ENCODE results near the gene VWC2L.

- TF ChIP-seq EZH2 (optimal IDR thresholded peaks at IDR 0.05; ENCODE audit: low read depth, low read length) (no peak), EZH2phosphoT487 (IDR thresholded peaks at IDR 0.05; ENCODE audit: low read length) (no peak)
- TF ChIP-seq, protein P1, sequence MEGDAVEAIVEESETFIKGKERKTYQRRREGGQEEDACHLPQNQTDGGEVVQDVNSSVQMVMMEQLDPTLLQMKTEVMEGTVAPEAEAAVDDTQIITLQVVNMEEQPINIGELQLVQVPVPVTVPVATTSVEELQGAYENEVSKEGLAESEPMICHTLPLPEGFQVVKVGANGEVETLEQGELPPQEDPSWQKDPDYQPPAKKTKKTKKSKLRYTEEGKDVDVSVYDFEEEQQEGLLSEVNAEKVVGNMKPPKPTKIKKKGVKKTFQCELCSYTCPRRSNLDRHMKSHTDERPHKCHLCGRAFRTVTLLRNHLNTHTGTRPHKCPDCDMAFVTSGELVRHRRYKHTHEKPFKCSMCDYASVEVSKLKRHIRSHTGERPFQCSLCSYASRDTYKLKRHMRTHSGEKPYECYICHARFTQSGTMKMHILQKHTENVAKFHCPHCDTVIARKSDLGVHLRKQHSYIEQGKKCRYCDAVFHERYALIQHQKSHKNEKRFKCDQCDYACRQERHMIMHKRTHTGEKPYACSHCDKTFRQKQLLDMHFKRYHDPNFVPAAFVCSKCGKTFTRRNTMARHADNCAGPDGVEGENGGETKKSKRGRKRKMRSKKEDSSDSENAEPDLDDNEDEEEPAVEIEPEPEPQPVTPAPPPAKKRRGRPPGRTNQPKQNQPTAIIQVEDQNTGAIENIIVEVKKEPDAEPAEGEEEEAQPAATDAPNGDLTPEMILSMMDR (IDR thresholded peaks at IDR 0.05; ENCODE audit: low read length) = no peak
Measured at GRCh38 chr2:214515111-214515510, 104.3 kb downstream of the VWC2L start.
